ENCODE measurements around the gene MCC.
A peak's percentile ranks its signal among the peaks of the same experiment; 100 is the strongest.
"Not testable (repeated sequence)": the region's sequence is repeated elsewhere in the genome, so short reads cannot be mapped to it uniquely, and the experiment has no call there.

MCC gene

GRCh38 chr5:113489299-113489698 is 1.0 kb upstream of the MCC start:
- peak; percentile 8 to 23 for DNase-seq

- DNase-seq: no peak
These were observed 462 bp upstream of the MCC start for GRCh38 chr5:113488645-113489184.

- DNase-seq: no peak
These were observed 855 bp downstream of the MCC start for GRCh38 chr5:113487416-113487780.

GRCh38 chr5:113480243-113480642 is 8.0 kb downstream of the MCC start:
- no peak for DNase-seq

- DNase-seq: no peak
These were observed 9.6 kb downstream of the MCC start for GRCh38 chr5:113478691-113479090.

GRCh38 chr5:113474100-113474728 is 14.0 kb downstream of the MCC start:
- DNase-seq: no peak

- DNase-seq: no peak
These were observed 25.2 kb downstream of the MCC start for GRCh38 chr5:113463032-113463431.

- DNase-seq: not testable (repeated sequence)
These were observed 31.1 kb downstream of the MCC start for GRCh38 chr5:113457106-113457505.

- DNase-seq: no peak
These were observed 35.3 kb downstream of the MCC start for GRCh38 chr5:113452941-113453340.

GRCh38 chr5:113451797-113452196 is 36.5 kb downstream of the MCC start:
- no peak for DNase-seq

- peak in 1 of 2 donors; percentile 3 for DNase-seq
These were observed 37.3 kb downstream of the MCC start for GRCh38 chr5:113450929-113451328.

GRCh38 chr5:113450462-113450861 is 37.8 kb downstream of the MCC start:
- DNase-seq: no peak

GRCh38 chr5:113448252-113448651 is 40.0 kb downstream of the MCC start:
- no peak for DNase-seq

GRCh38 chr5:113447498-113448050 is 40.7 kb downstream of the MCC start:
- DNase-seq: no peak

GRCh38 chr5:113446358-113446927 is 41.8 kb downstream of the MCC start:
- DNase-seq: no peak

- no peak for DNase-seq
These were observed 51.1 kb downstream of the MCC start for GRCh38 chr5:113437111-113437510.

- no peak for DNase-seq
These were observed 52.7 kb downstream of the MCC start for GRCh38 chr5:113435575-113435974.

GRCh38 chr5:113434889-113435288 is 53.4 kb downstream of the MCC start, which contains the start of gene TSSK1B:
TSSK1B (minus strand) TSS chr5:113434989; CDS start chr5:113434839, 150 bp downstream.
- no peak for DNase-seq

- no peak for DNase-seq
These were observed 54.2 kb downstream of the MCC start for GRCh38 chr5:113433862-113434612.

- no peak for DNase-seq
These were observed 55.2 kb downstream of the MCC start for GRCh38 chr5:113433071-113433470.

- no peak for DNase-seq
These were observed 60.2 kb downstream of the MCC start for GRCh38 chr5:113427871-113428574.

GRCh38 chr5:113425909-113426308 is 62.3 kb downstream of the MCC start:
- no peak for DNase-seq

GRCh38 chr5:113421693-113422092 is 66.6 kb downstream of the MCC start:
- no peak for DNase-seq

Measured in CD4-positive, alpha-beta T cell treated with Interferon alpha-2 for 1 hour (primary cell).